K562 (cell line): Measurements from ENCODE around the gene NUP98. TPM values are rescaled to one million over a fixed set of nuclear protein-coding genes. Genes with fewer than 3 reads are reported as not detected.

Experiments
- ARID1B ChIP-seq: fragments of 450-650 bp; IDR thresholded peaks from 2 replicates; pipeline ENCODE4 v1.6.1; 2016; ENCODE audit warnings: antibody characterized with exemption, mild to moderate bottlenecking, inconsistent platforms
- ATF1 ChIP-seq, 2 experiments: fragments of 450-650 bp in 1 of 2; IDR thresholded peaks; 2 replicates each; pipeline ENCODE4 v1.6.1; 2016; ENCODE audit warnings: missing compliant biosample characterization in 1 of 2, missing genetic modification characterization in 1 of 2
- CBX3 ChIP-seq, 2 experiments: IDR thresholded peaks; 1 replicate in 1 of 2; 2 replicates in 1 of 2; pipeline ENCODE4 v1.6.1; 2012; ENCODE audit warnings: inconsistent platforms in 2 of 2, low read length in 2 of 2, borderline replicate concordance in 1 of 2, control low read depth in 1 of 2
- CTBP1 ChIP-seq: fragments of 450-650 bp; IDR thresholded peaks from 2 replicates; pipeline ENCODE4 v1.6.1; 2016; ENCODE audit warnings: borderline replicate concordance
- MIER1 ChIP-seq: fragments of 450-650 bp; IDR thresholded peaks from 2 replicates; pipeline ENCODE4 v1.6.1; 2016; ENCODE audit warnings: antibody characterized with exemption, mild to moderate bottlenecking, low read depth
- RB1 ChIP-seq: fragments of 450-650 bp; IDR thresholded peaks from 2 replicates; pipeline ENCODE4 v1.6.1; 2017; ENCODE audit warnings: low read depth, mild to moderate bottlenecking
- polyA plus RNA-seq, 8 experiments: library from polyadenylated mRNA; depleted of rRNA in 4 of 8; stranded (reverse) in 5 of 8; unstranded in 3 of 8; fragments of >200 nt; fragmentation: Nextera tagmentation in 2 of 8; fragmentation: Illumina TruSeq in 1 of 8; extraction: Ambion mirVana in 2 of 8; extraction: Trizol in 1 of 8; gene quantifications; 2 replicates each; pipeline versions ENCODE4 v1.2.1 to v1.2.3, GENCODE V29; 2011 to 2014; ENCODE audit warnings: inconsistent platforms in 1 of 8, missing spikeins in 1 of 8
- total RNA-seq, 7 experiments: library from RNA; depleted of rRNA in 6 of 7; stranded (reverse); fragments of >200 nt in 6 of 7; fragmentation: Illumina TruSeq in 2 of 7; extraction: Trizol in 2 of 7; gene quantifications; 2 replicates each; pipeline versions ENCODE4 v1.2.1 to v1.2.3, GENCODE V29; 2011 to 2021; ENCODE audit warnings: low replicate concordance in 1 of 7
- TF ChIP-seq, protein P1 (sequence below): fragments of 250-450 bp; sonication (Bioruptor Pico); IDR thresholded peaks from 2 replicates; pipeline ENCODE4 v1.8.0; 2021; ENCODE audit warnings: borderline replicate concordance, mild to moderate bottlenecking, moderate library complexity; ENCODE audit not compliant: poor library complexity, severe bottlenecking
- TF ChIP-seq, protein P2 (sequence below): fragments of 200-600 bp; sonication (generic); IDR thresholded peaks from one replicate; pipeline ENCODE4 v1.6.1; 2012; ENCODE audit warnings: mild to moderate bottlenecking, low read depth, low read length, inconsistent platforms
- TF ChIP-seq, protein P3 (sequence below): fragments of 200-800 bp; sonication (Bioruptor generic); IDR thresholded peaks from 2 replicates; pipeline ENCODE4 v1.6.1; 2017; ENCODE audit warnings: missing genetic modification characterization, missing compliant biosample characterization
- TF ChIP-seq, protein P4 (sequence below): sonication (generic); formaldehyde crosslinking; IDR thresholded peaks from 2 replicates; pipeline ENCODE4 v1.8.0; 2022; ENCODE audit warnings: mild to moderate bottlenecking, missing genetic modification reagents

Gene NUP98
- total and polyA plus RNA-seq, 9 of the 15 experiments (the other 6 are each of a cell fraction or from before 2014, with no cell fraction given): 45.1 to 196 (median 130) TPM

DNA sequence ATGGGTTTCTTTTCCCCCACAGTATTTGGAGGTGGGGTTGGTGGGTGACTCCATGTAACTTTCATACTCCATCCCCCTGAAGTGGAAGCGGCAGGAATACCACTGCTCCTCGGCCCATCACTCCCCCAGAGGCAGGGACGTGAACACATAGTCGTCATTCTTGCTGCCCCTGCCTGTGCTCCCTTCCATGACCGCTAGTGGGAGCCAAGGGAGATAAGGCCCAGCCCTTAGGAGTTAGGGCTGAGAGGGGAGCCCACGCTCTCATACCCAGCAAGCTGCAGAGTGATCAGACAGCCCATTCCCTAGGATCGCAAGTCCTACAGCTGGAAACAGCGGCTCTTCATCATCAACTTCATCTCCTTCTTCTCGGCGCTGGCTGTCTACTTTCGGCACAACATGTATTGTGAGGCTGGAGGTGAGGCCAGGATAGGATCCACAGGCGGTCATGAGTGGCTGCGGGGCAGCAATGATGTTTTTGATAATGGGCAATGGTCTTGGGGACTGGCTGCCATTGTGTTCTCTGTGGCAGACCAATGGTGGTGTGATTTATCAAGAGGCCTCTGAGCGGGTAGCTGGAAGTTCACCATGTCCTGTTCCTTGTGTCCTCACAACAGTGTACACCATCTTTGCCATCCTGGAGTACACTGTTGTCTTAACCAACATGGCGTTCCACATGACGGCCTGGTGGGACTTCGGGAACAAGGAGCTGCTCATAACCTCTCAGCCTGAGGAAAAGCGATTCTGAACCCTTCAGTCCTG, 27.5 kb upstream of the NUP98 start (continued):
- TF ChIP-seq, protein P1, sequence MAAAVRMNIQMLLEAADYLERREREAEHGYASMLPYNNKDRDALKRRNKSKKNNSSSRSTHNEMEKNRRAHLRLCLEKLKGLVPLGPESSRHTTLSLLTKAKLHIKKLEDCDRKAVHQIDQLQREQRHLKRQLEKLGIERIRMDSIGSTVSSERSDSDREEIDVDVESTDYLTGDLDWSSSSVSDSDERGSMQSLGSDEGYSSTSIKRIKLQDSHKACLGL: no peak
- TF ChIP-seq, protein P2, sequence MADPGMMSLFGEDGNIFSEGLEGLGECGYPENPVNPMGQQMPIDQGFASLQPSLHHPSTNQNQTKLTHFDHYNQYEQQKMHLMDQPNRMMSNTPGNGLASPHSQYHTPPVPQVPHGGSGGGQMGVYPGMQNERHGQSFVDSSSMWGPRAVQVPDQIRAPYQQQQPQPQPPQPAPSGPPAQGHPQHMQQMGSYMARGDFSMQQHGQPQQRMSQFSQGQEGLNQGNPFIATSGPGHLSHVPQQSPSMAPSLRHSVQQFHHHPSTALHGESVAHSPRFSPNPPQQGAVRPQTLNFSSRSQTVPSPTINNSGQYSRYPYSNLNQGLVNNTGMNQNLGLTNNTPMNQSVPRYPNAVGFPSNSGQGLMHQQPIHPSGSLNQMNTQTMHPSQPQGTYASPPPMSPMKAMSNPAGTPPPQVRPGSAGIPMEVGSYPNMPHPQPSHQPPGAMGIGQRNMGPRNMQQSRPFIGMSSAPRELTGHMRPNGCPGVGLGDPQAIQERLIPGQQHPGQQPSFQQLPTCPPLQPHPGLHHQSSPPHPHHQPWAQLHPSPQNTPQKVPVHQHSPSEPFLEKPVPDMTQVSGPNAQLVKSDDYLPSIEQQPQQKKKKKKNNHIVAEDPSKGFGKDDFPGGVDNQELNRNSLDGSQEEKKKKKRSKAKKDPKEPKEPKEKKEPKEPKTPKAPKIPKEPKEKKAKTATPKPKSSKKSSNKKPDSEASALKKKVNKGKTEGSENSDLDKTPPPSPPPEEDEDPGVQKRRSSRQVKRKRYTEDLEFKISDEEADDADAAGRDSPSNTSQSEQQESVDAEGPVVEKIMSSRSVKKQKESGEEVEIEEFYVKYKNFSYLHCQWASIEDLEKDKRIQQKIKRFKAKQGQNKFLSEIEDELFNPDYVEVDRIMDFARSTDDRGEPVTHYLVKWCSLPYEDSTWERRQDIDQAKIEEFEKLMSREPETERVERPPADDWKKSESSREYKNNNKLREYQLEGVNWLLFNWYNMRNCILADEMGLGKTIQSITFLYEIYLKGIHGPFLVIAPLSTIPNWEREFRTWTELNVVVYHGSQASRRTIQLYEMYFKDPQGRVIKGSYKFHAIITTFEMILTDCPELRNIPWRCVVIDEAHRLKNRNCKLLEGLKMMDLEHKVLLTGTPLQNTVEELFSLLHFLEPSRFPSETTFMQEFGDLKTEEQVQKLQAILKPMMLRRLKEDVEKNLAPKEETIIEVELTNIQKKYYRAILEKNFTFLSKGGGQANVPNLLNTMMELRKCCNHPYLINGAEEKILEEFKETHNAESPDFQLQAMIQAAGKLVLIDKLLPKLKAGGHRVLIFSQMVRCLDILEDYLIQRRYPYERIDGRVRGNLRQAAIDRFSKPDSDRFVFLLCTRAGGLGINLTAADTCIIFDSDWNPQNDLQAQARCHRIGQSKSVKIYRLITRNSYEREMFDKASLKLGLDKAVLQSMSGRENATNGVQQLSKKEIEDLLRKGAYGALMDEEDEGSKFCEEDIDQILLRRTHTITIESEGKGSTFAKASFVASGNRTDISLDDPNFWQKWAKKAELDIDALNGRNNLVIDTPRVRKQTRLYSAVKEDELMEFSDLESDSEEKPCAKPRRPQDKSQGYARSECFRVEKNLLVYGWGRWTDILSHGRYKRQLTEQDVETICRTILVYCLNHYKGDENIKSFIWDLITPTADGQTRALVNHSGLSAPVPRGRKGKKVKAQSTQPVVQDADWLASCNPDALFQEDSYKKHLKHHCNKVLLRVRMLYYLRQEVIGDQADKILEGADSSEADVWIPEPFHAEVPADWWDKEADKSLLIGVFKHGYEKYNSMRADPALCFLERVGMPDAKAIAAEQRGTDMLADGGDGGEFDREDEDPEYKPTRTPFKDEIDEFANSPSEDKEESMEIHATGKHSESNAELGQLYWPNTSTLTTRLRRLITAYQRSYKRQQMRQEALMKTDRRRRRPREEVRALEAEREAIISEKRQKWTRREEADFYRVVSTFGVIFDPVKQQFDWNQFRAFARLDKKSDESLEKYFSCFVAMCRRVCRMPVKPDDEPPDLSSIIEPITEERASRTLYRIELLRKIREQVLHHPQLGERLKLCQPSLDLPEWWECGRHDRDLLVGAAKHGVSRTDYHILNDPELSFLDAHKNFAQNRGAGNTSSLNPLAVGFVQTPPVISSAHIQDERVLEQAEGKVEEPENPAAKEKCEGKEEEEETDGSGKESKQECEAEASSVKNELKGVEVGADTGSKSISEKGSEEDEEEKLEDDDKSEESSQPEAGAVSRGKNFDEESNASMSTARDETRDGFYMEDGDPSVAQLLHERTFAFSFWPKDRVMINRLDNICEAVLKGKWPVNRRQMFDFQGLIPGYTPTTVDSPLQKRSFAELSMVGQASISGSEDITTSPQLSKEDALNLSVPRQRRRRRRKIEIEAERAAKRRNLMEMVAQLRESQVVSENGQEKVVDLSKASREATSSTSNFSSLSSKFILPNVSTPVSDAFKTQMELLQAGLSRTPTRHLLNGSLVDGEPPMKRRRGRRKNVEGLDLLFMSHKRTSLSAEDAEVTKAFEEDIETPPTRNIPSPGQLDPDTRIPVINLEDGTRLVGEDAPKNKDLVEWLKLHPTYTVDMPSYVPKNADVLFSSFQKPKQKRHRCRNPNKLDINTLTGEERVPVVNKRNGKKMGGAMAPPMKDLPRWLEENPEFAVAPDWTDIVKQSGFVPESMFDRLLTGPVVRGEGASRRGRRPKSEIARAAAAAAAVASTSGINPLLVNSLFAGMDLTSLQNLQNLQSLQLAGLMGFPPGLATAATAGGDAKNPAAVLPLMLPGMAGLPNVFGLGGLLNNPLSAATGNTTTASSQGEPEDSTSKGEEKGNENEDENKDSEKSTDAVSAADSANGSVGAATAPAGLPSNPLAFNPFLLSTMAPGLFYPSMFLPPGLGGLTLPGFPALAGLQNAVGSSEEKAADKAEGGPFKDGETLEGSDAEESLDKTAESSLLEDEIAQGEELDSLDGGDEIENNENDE: no peak
- TF ChIP-seq CTBP1: peak; percentile 89
- TF ChIP-seq ARID1B: peak; percentile 39; the same call in 1 of the 2 replicates
- TF ChIP-seq ATF1 (CRISPR knock-in tag; IDR thresholded peaks at IDR 0.05): no peak
- peak; percentile 74 for TF ChIP-seq ATF1 (tag; IDR thresholded peaks at IDR 0.05)
- TF ChIP-seq RB1: peak; percentile 74
- TF ChIP-seq, protein P3, sequence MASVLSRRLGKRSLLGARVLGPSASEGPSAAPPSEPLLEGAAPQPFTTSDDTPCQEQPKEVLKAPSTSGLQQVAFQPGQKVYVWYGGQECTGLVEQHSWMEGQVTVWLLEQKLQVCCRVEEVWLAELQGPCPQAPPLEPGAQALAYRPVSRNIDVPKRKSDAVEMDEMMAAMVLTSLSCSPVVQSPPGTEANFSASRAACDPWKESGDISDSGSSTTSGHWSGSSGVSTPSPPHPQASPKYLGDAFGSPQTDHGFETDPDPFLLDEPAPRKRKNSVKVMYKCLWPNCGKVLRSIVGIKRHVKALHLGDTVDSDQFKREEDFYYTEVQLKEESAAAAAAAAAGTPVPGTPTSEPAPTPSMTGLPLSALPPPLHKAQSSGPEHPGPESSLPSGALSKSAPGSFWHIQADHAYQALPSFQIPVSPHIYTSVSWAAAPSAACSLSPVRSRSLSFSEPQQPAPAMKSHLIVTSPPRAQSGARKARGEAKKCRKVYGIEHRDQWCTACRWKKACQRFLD (CRISPR knock-in tag): peak; percentile 42; the same call in 1 of the 2 replicates
- no peak for TF ChIP-seq MIER1
- TF ChIP-seq CBX3 (IDR thresholded peaks at IDR 0.05; ENCODE audit: borderline replicate concordance in 1 of 2, low read length in 2 of 2): peak in 1 of 2 experiments; percentile 83; a peak in 2 of 3 replicates
- TF ChIP-seq, protein P4, sequence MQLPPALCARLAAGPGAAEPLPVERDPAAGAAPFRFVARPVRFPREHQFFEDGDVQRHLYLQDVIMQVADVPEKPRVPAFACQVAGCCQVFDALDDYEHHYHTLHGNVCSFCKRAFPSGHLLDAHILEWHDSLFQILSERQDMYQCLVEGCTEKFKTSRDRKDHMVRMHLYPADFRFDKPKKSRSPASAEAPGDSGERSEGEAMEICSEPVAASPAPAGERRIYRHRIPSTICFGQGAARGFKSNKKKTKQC (CRISPR knock-in tag): 0 out of 2 replicates have a peak, but pooled peaks have one; percentile 15
